Activated naive CD8-positive, alpha-beta T cell treated with anti-CD3 and anti-CD28 coated beads for 36 hours (primary cell): ENCODE results near the gene EXOC3L2. TPM values are rescaled to one million over a fixed set of nuclear protein-coding genes. Genes with fewer than 3 reads are reported as not detected.
"Not testable (repeated sequence)": the region's sequence is repeated elsewhere in the genome, so short reads cannot be mapped to it uniquely, and the experiment has no call there.

ENCODE experiments used
- DNase-seq: peaks from one replicate; pipeline ENCODE4 v3.0.0; 2021
- H3K27ac Mint-ChIP-seq: one replicate; pipeline ENCODE4 v1.8.0; 2022; ENCODE audit warnings: mild to moderate bottlenecking, moderate library complexity, mixed read lengths
- H3K27me3 Mint-ChIP-seq: one replicate; pipeline ENCODE4 v1.8.0; 2022; ENCODE audit warnings: mild to moderate bottlenecking, mixed read lengths
- H3K36me3 Mint-ChIP-seq: one replicate; pipeline ENCODE4 v1.8.0; 2021; ENCODE audit warnings: mild to moderate bottlenecking, mixed read lengths
- H3K4me1 Mint-ChIP-seq: one replicate; pipeline ENCODE4 v1.8.0; 2021; ENCODE audit warnings: mixed read lengths
- H3K4me3 Mint-ChIP-seq: one replicate; pipeline ENCODE4 v1.8.0; 2022; ENCODE audit warnings: mild to moderate bottlenecking, moderate library complexity, mixed read lengths
- H3K9me3 Mint-ChIP-seq: one replicate; pipeline ENCODE4 v1.8.0; 2022; ENCODE audit warnings: mixed read lengths
- total RNA-seq, 2 experiments: library from RNA; stranded (reverse); gene quantifications; one replicate each; pipeline ENCODE4 v1.2.3, GENCODE V29; 2021

Gene EXOC3L2
- not detected for total RNA-seq

GRCh38 chr19:45245334-45245787, at the start of gene EXOC3L2:
TSS of gene EXOC3L2 (minus strand) at chr19:45245407. CDS start at chr19:45239045, 6,362 bp downstream.
- Mint-ChIP-seq H3K4me3 (no peak within 1 kb of the TSS), H3K36me3 (no peaks in the 10 kb centered on the region), H3K27me3 (peaks cover 14% of the 10 kb centered on the region), H3K4me1 (no peaks in the 10 kb centered on the region), H3K9me3 (no peaks in the 10 kb centered on the region), H3K27ac (no peak within 1 kb of the TSS)
- DNase-seq = no peak

DNA sequence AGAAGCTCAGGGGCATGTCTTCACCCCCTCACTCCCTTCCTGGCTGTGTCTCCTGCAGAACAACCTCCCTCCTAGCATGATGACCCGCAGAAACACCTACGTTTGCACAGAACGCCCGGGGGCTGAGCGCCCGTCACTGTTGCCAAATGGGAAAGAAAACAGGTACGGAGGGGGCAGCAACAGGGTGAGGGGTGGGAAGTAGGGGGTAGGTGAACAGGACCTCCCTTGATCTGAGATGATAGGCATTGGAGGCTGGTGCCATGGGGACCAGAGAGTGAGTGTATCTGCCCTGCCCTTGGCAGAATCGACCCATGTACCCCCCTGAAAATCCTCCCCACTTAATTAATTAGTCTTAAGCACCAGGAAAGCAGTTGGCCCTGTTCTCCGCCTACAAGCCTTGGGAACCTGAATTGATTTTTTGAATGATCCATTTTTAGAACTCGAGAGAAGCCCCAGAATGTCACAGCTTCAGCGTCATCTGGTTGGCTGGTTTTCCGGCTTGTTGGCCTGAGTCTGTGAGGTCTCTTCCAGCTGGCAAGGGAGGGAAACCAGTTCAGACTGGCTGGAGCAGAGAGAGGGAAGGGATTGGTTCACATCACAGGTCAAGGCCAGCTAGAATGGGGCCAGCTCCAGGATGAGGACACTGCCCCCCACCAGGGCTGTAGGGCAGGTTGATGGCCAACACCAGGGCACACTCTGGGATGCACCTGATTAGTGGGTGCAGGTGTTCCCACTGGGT, 49.3 kb upstream of the EXOC3L2 start:
- Mint-ChIP-seq H3K36me3 (peaks cover 31% of the 10 kb centered on the region), H3K4me1 (peaks cover 3% of the 10 kb centered on the region), H3K27ac (no peak overlapping the region), H3K27me3 (no peaks in the 10 kb centered on the region), H3K9me3 (peaks cover 5% of the 10 kb centered on the region), H3K4me3 (no peak overlapping the region)
- no peak for DNase-seq

- no peak for DNase-seq
- Mint-ChIP-seq H3K27ac (no peak overlapping the region), H3K9me3 (peaks cover 5% of the 10 kb centered on the region), H3K4me1 (peaks cover 3% of the 10 kb centered on the region), H3K4me3 (no peak overlapping the region), H3K36me3 (peaks cover 29% of the 10 kb centered on the region), H3K27me3 (no peaks in the 10 kb centered on the region)
Measured at GRCh38 chr19:45293682-45294081, 48.5 kb upstream of the EXOC3L2 start.

- no peak for DNase-seq
- H3K27me3 Mint-ChIP-seq = no peaks in the 10 kb centered on the region
- H3K4me3 Mint-ChIP-seq = no peak overlapping the region
- peaks cover 5% of the 10 kb centered on the region for H3K9me3 Mint-ChIP-seq
- peaks cover 3% of the 10 kb centered on the region for H3K4me1 Mint-ChIP-seq
- H3K27ac Mint-ChIP-seq = no peak overlapping the region
- peaks cover 27% of the 10 kb centered on the region for H3K36me3 Mint-ChIP-seq
Measured at GRCh38 chr19:45291834-45292233, 46.6 kb upstream of the EXOC3L2 start.

DNA sequence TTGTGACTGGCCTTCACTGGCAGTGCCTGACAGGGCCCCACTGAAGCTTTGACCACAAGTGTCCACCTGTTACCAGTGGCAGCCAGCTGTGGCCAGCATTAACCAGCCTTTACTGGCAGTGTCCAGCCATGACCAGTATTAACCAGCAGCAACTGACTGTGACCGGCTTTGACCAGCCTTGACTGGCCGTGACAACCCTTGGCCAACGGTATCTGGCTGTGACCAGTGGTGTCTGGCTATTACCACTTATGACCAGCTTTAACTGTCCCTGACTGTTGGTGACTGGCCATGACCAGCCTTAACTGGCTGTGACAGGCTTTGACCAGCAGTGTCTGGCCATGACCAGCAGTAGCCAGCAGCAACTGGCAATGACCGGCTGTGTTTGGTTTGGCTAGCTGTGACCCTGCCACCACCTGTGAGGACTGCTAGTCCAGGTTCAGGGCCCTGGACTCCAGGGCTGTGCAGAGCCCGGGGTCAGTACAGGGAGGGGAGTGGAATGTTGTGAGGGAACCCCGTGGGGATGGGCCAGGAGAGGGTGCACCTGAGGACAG, 45.2 kb upstream of the EXOC3L2 start:
- Mint-ChIP-seq H3K27ac (no peak overlapping the region), H3K27me3 (no peaks in the 10 kb centered on the region), H3K4me1 (peaks cover 3% of the 10 kb centered on the region), H3K36me3 (peaks cover 27% of the 10 kb centered on the region), H3K9me3 (peaks cover 5% of the 10 kb centered on the region), H3K4me3 (no peak overlapping the region)
- DNase-seq = no peak

DNA sequence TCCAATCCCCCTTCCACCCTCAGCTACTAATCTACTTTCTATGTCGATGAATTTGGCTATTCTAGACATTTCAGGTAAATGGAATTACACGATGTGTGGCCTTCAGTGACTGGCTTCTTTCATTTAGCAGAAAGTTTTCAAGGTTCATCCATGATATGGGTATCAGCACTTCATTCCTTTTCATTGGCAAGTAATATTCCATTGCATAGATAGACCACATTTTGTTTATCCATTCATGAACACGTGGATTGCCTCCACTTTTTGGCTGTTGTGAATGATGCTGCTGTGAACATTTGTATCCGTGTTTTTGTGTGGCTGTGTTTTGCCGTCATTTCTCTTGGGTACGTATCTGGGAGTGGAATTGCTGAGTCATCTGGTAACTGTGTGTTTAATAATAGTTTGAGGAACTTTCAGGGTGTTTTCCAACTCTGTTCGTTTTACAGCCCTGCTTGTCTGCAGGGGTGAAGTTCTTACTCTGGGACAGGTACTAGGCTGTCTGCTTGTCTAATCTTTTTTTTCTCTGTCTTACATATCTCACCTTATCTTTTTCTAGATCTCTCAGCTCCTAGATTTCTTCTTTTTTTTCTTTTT, 38.3 kb upstream of the EXOC3L2 start:
- H3K36me3 Mint-ChIP-seq = peaks cover 21% of the 10 kb centered on the region
- H3K9me3 Mint-ChIP-seq = peaks cover 2% of the 10 kb centered on the region
- no peak overlapping the region for H3K4me3 Mint-ChIP-seq
- H3K27ac Mint-ChIP-seq = no peak overlapping the region
- no peaks in the 10 kb centered on the region for H3K27me3 Mint-ChIP-seq
- no peaks in the 10 kb centered on the region for H3K4me1 Mint-ChIP-seq
- DNase-seq = no peak

- Mint-ChIP-seq H3K9me3 (peaks cover 2% of the 10 kb centered on the region), H3K27me3 (no peaks in the 10 kb centered on the region), H3K4me3 (no peak overlapping the region), H3K4me1 (no peaks in the 10 kb centered on the region), H3K27ac (no peak overlapping the region), H3K36me3 (peaks cover 14% of the 10 kb centered on the region)
- DNase-seq = no peak
Measured at GRCh38 chr19:45280471-45280961, 35.3 kb upstream of the EXOC3L2 start.

- Mint-ChIP-seq H3K9me3 (peaks cover 2% of the 10 kb centered on the region), H3K4me3 (no peak overlapping the region), H3K27ac (no peak overlapping the region), H3K36me3 (peaks cover 12% of the 10 kb centered on the region), H3K27me3 (no peaks in the 10 kb centered on the region), H3K4me1 (no peaks in the 10 kb centered on the region)
- DNase-seq = no peak
Measured at GRCh38 chr19:45279587-45280192, 34.5 kb upstream of the EXOC3L2 start.

DNA sequence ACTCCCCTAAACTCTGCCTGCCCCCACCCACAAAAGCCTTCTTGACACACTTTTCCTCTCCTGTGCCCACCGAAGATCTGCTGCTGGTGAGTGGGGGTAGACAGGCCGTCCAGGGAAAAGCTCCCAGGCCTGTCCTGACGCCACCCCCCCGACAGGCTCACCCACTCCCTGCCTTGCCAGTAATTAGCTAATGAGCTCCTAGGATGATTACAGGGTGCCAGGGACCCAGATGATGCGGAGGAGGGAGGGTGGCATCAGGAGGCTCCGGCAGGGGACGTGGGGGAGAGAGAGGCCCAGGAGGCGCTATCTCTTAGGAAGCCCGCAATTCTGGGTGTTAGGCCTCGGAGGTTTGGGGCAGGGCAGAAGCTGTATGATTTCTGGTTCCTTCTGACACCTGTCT, 32.9 kb upstream of the EXOC3L2 start:
- H3K4me1 Mint-ChIP-seq = no peaks in the 10 kb centered on the region
- H3K27me3 Mint-ChIP-seq = no peaks in the 10 kb centered on the region
- peaks cover 5% of the 10 kb centered on the region for H3K36me3 Mint-ChIP-seq
- no peak for DNase-seq
- H3K9me3 Mint-ChIP-seq = no peaks in the 10 kb centered on the region
- no peak overlapping the region for H3K27ac Mint-ChIP-seq
- no peak overlapping the region for H3K4me3 Mint-ChIP-seq

DNA sequence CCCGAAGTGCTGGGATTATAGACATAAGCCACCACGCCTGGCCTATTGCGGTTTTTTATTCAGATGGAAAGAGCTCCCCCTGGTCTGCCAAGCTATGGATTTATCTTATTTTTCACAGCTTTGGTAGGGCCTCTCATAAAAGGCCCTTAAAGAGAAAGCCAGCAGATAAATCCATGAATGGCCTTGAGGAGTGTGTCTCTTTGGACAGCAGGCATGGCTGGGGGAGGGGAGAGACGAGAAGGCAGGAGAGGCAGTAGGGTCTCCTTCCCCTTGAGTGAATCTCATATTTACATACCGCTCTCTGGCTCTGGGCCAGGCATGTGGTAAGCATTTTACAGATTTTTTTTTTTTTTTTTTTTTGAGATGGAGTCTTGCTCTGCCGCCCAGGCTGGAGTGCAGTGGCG, 31.1 kb upstream of the EXOC3L2 start:
- Mint-ChIP-seq H3K27me3 (no peaks in the 10 kb centered on the region), H3K36me3 (peaks cover 5% of the 10 kb centered on the region), H3K9me3 (no peaks in the 10 kb centered on the region), H3K4me3 (no peak overlapping the region), H3K4me1 (no peaks in the 10 kb centered on the region), H3K27ac (no peak overlapping the region)
- no peak for DNase-seq

DNA sequence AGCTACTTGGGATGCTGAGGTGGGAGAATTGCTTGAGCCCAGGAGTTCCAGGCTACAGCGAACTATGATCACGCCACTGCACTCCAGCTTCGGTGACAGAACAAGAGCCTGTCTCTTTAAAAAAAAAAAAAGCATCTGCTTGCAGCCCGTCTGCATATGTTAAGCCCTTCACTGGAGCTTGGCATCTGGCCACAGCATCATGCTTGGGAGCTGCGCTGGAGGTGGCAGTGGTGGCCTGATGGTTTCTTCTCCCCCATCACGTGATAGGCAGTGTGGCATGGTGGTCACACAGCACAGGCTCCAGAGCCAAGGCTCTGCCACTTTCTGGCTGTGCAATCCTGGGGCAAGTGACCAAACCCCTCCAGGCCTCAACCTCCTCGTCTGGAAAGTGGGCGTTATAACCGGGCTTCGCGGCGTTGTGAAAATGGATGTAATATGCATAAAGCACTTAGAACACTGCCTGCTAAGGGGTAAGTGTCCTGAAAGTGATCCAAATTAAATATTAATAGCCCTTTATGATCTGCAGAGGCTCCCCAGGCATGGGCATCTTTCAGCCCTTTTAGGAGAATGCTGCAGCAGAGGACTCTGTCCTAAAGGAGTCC, 30.3 kb upstream of the EXOC3L2 start:
- Mint-ChIP-seq H3K27ac (no peak overlapping the region), H3K4me3 (no peak overlapping the region), H3K9me3 (no peaks in the 10 kb centered on the region), H3K4me1 (no peaks in the 10 kb centered on the region), H3K36me3 (peaks cover 5% of the 10 kb centered on the region), H3K27me3 (no peaks in the 10 kb centered on the region)
- DNase-seq = no peak

- H3K4me3 Mint-ChIP-seq = no peak overlapping the region
- DNase-seq = no peak
- no peaks in the 10 kb centered on the region for H3K27me3 Mint-ChIP-seq
- H3K9me3 Mint-ChIP-seq = no peaks in the 10 kb centered on the region
- peaks cover 2% of the 10 kb centered on the region for H3K36me3 Mint-ChIP-seq
- no peak overlapping the region for H3K27ac Mint-ChIP-seq
- no peaks in the 10 kb centered on the region for H3K4me1 Mint-ChIP-seq
Measured at GRCh38 chr19:45273521-45273855, 28.3 kb upstream of the EXOC3L2 start.

- H3K27ac Mint-ChIP-seq = no peak overlapping the region
- H3K4me3 Mint-ChIP-seq = no peak overlapping the region
- no peaks in the 10 kb centered on the region for H3K27me3 Mint-ChIP-seq
- peaks cover 2% of the 10 kb centered on the region for H3K36me3 Mint-ChIP-seq
- no peaks in the 10 kb centered on the region for H3K4me1 Mint-ChIP-seq
- DNase-seq = no peak
- H3K9me3 Mint-ChIP-seq = no peaks in the 10 kb centered on the region
Measured at GRCh38 chr19:45271735-45272108, 26.5 kb upstream of the EXOC3L2 start.

GRCh38 chr19:45271098-45271734, 26.0 kb upstream of the EXOC3L2 start:
- Mint-ChIP-seq H3K4me1 (no peaks in the 10 kb centered on the region), H3K4me3 (no peak overlapping the region), H3K9me3 (no peaks in the 10 kb centered on the region), H3K27me3 (no peaks in the 10 kb centered on the region), H3K27ac (no peak overlapping the region), H3K36me3 (peaks cover 2% of the 10 kb centered on the region)
- no peak for DNase-seq

DNA sequence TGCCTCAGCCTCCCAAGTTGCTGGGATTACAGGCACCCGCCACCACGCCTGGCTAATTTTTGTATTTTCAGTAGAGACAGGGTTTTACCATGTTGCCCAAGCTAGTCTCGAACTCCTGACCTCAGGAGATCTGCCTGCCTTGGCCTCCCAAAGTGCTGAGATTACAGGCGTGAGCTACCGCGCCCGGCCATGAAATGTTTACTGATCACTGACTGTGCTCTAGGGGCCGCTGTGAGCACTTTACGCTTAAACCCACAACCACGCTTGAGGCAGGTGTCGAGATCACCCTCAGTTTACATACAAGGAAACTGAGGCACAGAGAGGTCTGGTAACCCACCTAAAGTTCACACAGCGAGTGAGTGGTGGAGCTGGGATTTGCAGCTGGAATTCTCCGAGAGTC, 24.7 kb upstream of the EXOC3L2 start:
- H3K27me3 Mint-ChIP-seq, H3K4me3 Mint-ChIP-seq, H3K4me1 Mint-ChIP-seq, DNase-seq, H3K27ac Mint-ChIP-seq, H3K36me3 Mint-ChIP-seq, H3K9me3 Mint-ChIP-seq: not testable (repeated sequence)
